Breast epithelium (tissue), 4 donors: ENCODE results near the gene SRP68. TPM values are rescaled to one million over a fixed set of nuclear protein-coding genes. Genes with fewer than 3 reads are reported as not detected.
A peak's percentile ranks its signal among the peaks of the same experiment; 100 is the strongest.

Experiments used
- DNase-seq, 2 donors: peaks; one replicate each; pipeline ENCODE4 v3.0.0-alpha.2; 2019; ENCODE audit warnings: low spot score in 2 of 2
- H3K27ac ChIP-seq, 2 donors: fragments of 200-600 bp; sonication (generic) in 1 of 2; one replicate each; pipeline ENCODE4 v1.5.1; 2016 to 2019; ENCODE audit warnings: mild to moderate bottlenecking in 1 of 2
- H3K27me3 ChIP-seq, 2 donors: fragments of 200-600 bp; sonication (generic) in 1 of 2; one replicate each; pipeline versions ENCODE4 v1.5.1 to v1.6.0; 2017 to 2019; ENCODE audit warnings: control low read depth in 1 of 2, mild to moderate bottlenecking in 1 of 2
- H3K36me3 ChIP-seq: fragments of 200-600 bp; one replicate; pipeline ENCODE4 v1.5.1; 2019
- H3K4me1 ChIP-seq, 2 donors: fragments of 200-600 bp; sonication (generic); one replicate each; pipeline ENCODE4 v1.5.1; 2016 to 2019; ENCODE audit warnings: control low read depth in 1 of 2
- H3K4me3 ChIP-seq, 3 donors: fragments of 200-600 bp; sonication (generic); 1 replicate in 2 of 3; 2 replicates in 1 of 3; pipeline ENCODE4 v1.5.1; 2016 to 2019; ENCODE audit warnings: mild to moderate bottlenecking in 3 of 3, moderate library complexity in 2 of 3
- H3K9me3 ChIP-seq, 2 donors: fragments of 200-600 bp; sonication (generic) in 1 of 2; one replicate each; pipeline ENCODE4 v1.5.1; 2016 to 2019; ENCODE audit warnings: control low read depth in 1 of 2
- POLR2A ChIP-seq: fragments of 450-650 bp; IDR thresholded peaks from one replicate; pipeline ENCODE4 v1.6.1; 2016; ENCODE audit warnings: antibody characterized with exemption, mild to moderate bottlenecking, moderate library complexity
- POLR2AphosphoS5 ChIP-seq, 3 donors: sonication (generic); formaldehyde crosslinking; IDR thresholded peaks; one replicate each; pipeline ENCODE4 v1.6.1; 2017; ENCODE audit warnings: antibody characterized with exemption in 3 of 3
- intact Hi-C: fragments of 100-400 bp; cut with DNase I; formaldehyde crosslinking; loops from one replicate; pipeline ENCODE4 v1.15.1; 2023; ENCODE audit warnings: low total_unique reads
- total RNA-seq, 3 donors: library from RNA; depleted of rRNA; stranded (reverse); fragments of >200 nt; gene quantifications; one replicate each; pipeline ENCODE4 v1.1.0, GENCODE V29; 2016
- TF ChIP-seq, protein P1 (sequence below), 3 donors: fragments of 450-650 bp; IDR thresholded peaks; one replicate each; pipeline ENCODE4 v1.5.1; 2016 to 2017; ENCODE audit warnings: antibody characterized with exemption in 3 of 3, mild to moderate bottlenecking in 3 of 3, moderate library complexity in 3 of 3

The SRP68 gene
- total RNA-seq, 3 donors from 2014 or later: 41.3 to 49.6 (median 48.3) TPM

- Histone ChIP-seq H3K4me3 (peak overlapping the region in 1 of 3 donors; percentile 27), H3K27ac (peak overlapping the region; percentile 63 to 81), H3K4me1 (peaks cover 0 to 3% of the 10 kb centered on the region in 2 donors), H3K36me3 (no peaks in the 10 kb centered on the region), H3K9me3 (no peaks in the 10 kb centered on the region), H3K27me3 (no peaks in the 10 kb centered on the region)
- intact Hi-C loops: no loop called here
- TF ChIP-seq POLR2AphosphoS5 (IDR thresholded peaks at IDR 0.05) (peak in 1 of 3 donors; percentile 21), POLR2A (no peak)
- TF ChIP-seq, protein P1, sequence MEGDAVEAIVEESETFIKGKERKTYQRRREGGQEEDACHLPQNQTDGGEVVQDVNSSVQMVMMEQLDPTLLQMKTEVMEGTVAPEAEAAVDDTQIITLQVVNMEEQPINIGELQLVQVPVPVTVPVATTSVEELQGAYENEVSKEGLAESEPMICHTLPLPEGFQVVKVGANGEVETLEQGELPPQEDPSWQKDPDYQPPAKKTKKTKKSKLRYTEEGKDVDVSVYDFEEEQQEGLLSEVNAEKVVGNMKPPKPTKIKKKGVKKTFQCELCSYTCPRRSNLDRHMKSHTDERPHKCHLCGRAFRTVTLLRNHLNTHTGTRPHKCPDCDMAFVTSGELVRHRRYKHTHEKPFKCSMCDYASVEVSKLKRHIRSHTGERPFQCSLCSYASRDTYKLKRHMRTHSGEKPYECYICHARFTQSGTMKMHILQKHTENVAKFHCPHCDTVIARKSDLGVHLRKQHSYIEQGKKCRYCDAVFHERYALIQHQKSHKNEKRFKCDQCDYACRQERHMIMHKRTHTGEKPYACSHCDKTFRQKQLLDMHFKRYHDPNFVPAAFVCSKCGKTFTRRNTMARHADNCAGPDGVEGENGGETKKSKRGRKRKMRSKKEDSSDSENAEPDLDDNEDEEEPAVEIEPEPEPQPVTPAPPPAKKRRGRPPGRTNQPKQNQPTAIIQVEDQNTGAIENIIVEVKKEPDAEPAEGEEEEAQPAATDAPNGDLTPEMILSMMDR (IDR thresholded peaks at IDR 0.05): no peak
- peak in 1 of 2 donors; percentile 78 for DNase-seq
Observed at GRCh38 chr17:75996665-75997590, 75.4 kb downstream of the SRP68 start.

GRCh38 chr17:75995385-75995925 lies 76.9 kb downstream of the SRP68 start:
- TF ChIP-seq, protein P1 (IDR thresholded peaks at IDR 0.05): no peak
- TF ChIP-seq POLR2AphosphoS5 (IDR thresholded peaks at IDR 0.05): no peak
- TF ChIP-seq POLR2A: no peak
- intact Hi-C loops: no loop called here
- Histone ChIP-seq H3K27ac (no peak overlapping the region), H3K27me3 (no peaks in the 10 kb centered on the region), H3K36me3 (no peaks in the 10 kb centered on the region), H3K4me1 (peaks cover 0 to 3% of the 10 kb centered on the region in 2 donors), H3K4me3 (no peak overlapping the region), H3K9me3 (no peaks in the 10 kb centered on the region)
- no peak for DNase-seq

DNA sequence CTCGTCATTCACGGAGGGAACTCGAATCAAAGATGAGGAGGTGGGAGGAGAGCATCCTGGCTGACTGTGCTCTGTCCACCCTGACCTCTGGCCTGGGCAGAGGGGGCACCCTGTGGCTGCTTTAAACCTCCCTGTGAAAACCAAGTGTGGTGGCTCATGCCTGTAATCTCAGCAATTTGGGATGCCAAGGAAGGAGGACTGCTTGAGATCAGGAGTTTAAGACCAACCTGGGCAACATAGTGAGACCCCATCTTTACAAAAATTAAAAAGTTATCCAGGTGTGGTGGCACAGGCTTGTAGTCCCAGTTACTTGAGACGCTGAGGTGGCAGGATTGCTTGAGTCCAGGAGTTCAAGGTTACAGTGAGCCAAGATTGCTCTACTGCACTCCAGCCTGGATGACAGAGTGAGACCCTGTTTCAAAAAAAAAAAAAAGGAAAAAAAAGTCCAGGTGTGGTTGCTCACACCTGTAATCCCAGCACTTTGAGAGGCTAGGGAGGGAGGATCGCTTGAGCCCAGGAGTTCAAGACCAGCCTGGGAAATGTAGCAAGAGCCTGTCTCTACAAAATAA lies 77.4 kb downstream of the SRP68 start:
- Histone ChIP-seq H3K4me1 (peaks cover 0 to 3% of the 10 kb centered on the region in 2 donors), H3K9me3 (no peaks in the 10 kb centered on the region), H3K27ac (no peak overlapping the region), H3K27me3 (no peaks in the 10 kb centered on the region), H3K36me3 (no peaks in the 10 kb centered on the region), H3K4me3 (no peak overlapping the region)
- DNase-seq: no peak
- intact Hi-C loops: no loop called here
- TF ChIP-seq, protein P1 (IDR thresholded peaks at IDR 0.05): no peak
- TF ChIP-seq POLR2AphosphoS5 (IDR thresholded peaks at IDR 0.05) (no peak), POLR2A (no peak)

- no peak for DNase-seq
- H3K4me1 ChIP-seq: no peaks in the 10 kb centered on the region
- H3K4me3 ChIP-seq: no peak overlapping the region
- no peaks in the 10 kb centered on the region for H3K9me3 ChIP-seq
- no peak overlapping the region for H3K27ac ChIP-seq
- no peaks in the 10 kb centered on the region for H3K27me3 ChIP-seq
- TF ChIP-seq, protein P1 (IDR thresholded peaks at IDR 0.05): no peak
- TF ChIP-seq POLR2AphosphoS5 (IDR thresholded peaks at IDR 0.05): no peak
- no peak for TF ChIP-seq POLR2A
- no peaks in the 10 kb centered on the region for H3K36me3 ChIP-seq
- intact Hi-C loops: no loop called here
Observed at GRCh38 chr17:75991396-75991795, 80.9 kb downstream of the SRP68 start.

Other genes starting within 250 kb of the SRP68 start
- 10 to 100 TPM in 1 of 3 donors, 1 to 10 TPM in 2; 5.6 to 15.5 (median 8.5) TPM for gene UNC13D, start 228.1 kb downstream of the SRP68 start, total RNA-seq
- 10 to 100 TPM; 44.9 to 63.2 (median 62.9) TPM for gene WBP2, start 217.2 kb downstream of the SRP68 start, total RNA-seq
- 10 to 100 TPM; 15.4 to 26.1 (median 23.3) TPM for gene TRIM47, start 193.9 kb downstream of the SRP68 start, total RNA-seq
- gene TRIM65, start 175.6 kb downstream of the SRP68 start, total RNA-seq: 10 to 100 TPM; 16.7 to 28.8 (median 23.3) TPM
- gene MRPL38, start 167.6 kb downstream of the SRP68 start, total RNA-seq: 10 to 100 TPM; 29.4 to 39.0 (median 36.6) TPM
- gene FBF1, start 131.5 kb downstream of the SRP68 start, total RNA-seq: 10 to 100 TPM in 2 of 3 donors, 1 to 10 TPM in 1; 7.7 to 18.7 (median 17.7) TPM
- gene ACOX1, start 93.4 kb downstream of the SRP68 start, total RNA-seq: 100 to 1,000 TPM in 1 of 3 donors, 10 to 100 TPM in 2; 55.1 to 147 (median 55.3) TPM
- gene TEN1, start 93.3 kb downstream of the SRP68 start, total RNA-seq: 10 to 100 TPM; 16.7 to 30.2 (median 26.8) TPM
- gene CDK3, start 71.7 kb downstream of the SRP68 start, total RNA-seq: 10 to 100 TPM in 1 of 3 donors, 1 to 10 TPM in 2; 6.6 to 13.0 (median 9.5) TPM
- gene EVPL, start 45.2 kb downstream of the SRP68 start, total RNA-seq: 1 to 10 TPM; 1.6 to 8.0 (median 3.9) TPM
- not detected for gene GALR2, start 2.3 kb upstream of the SRP68 start, total RNA-seq
- not detected for gene ZACN, start 6.7 kb upstream of the SRP68 start, total RNA-seq
- 100 to 1,000 TPM in 1 of 3 donors, 10 to 100 TPM in 2; 91.4 to 103 (median 93.9) TPM for gene EXOC7, start 31.3 kb upstream of the SRP68 start, total RNA-seq
- under 1 TPM in 1 of 3 donors, not detected in 2; 0.15 TPM for gene FOXJ1, start 68.7 kb upstream of the SRP68 start, total RNA-seq
- 1 to 10 TPM; 3.1 to 7.8 (median 4.3) TPM for gene RNF157, start 168.0 kb upstream of the SRP68 start, total RNA-seq
- 10 to 100 TPM; 11.1 to 15.1 (median 13.0) TPM for gene UBALD2, start 192.8 kb upstream of the SRP68 start, total RNA-seq
- 1 to 10 TPM; 3.0 to 4.3 (median 3.8) TPM for gene QRICH2, start 235.8 kb upstream of the SRP68 start, total RNA-seq